K562 (cell line): ENCODE results near the gene DDR1. TPM values are rescaled to one million over a fixed set of nuclear protein-coding genes. Genes with fewer than 3 reads are reported as not detected.

Experiments
- ATAC-seq: fragments of 200-7000 bp; cut with Tn5 transposase; 3 replicates; pipeline ENCODE4 v1.9.1; 2020; ENCODE audit warnings: moderate library complexity
- BruUV-seq: library from RNA; stranded (reverse); fragments of 400-500 nt; replicated peaks from 2 replicates; lab custom pipeline; 2021; lab: Mats Ljungman, UMichigan
- CTCF ChIA-PET: fragments of 300-600 bp; formaldehyde crosslinking; extraction: SDS; loops from one replicate; lab custom pipeline; 2021; ENCODE audit warnings: low intra/inter-chr PET ratio; lab: Yijun Ruan, JAX
- POLR2A ChIA-PET: fragments of 300-600, 350-650 bp; sonication (Branson Sonifier 250); formaldehyde crosslinking; extraction: SDS; loops from one replicate; lab custom pipeline; 2021; ENCODE audit warnings: antibody characterized with exemption, inconsistent platforms; lab: Yijun Ruan, JAX
- DNase-seq, 4 experiments: peaks; one replicate each; pipeline versions ENCODE4 v3.0.0 to v3.0.0-alpha.2; 2011 to 2018; ENCODE audit warnings: low spot score in 3 of 4, mixed read lengths in 3 of 4; ENCODE audit errors: extremely low read depth in 1 of 4
- FAIRE-seq: peaks from 2 replicates; lab custom pipeline; 2011; peaks lifted over from hg19 to GRCh38; lab: Jason Lieb, UNC
- H2AFZ ChIP-seq: 2 replicates; pipeline ENCODE4 v1.6.0; 2011; ENCODE audit warnings: low read depth, low read length, control low read depth, inconsistent platforms
- H3K27ac ChIP-seq: fragments of 200-600 bp; 3 replicates; pipeline ENCODE4 v1.8.0; 2011; ENCODE audit warnings: low read depth, mild to moderate bottlenecking, control low read depth, inconsistent platforms, low read length, moderate library complexity, mixed read lengths; ENCODE audit errors: extremely low read depth
- H3K27me3 ChIP-seq, 2 experiments: fragments of 300-600 bp in 1 of 2; 2 replicates in 1 of 2; 3 replicates in 1 of 2; pipeline versions ENCODE4 v1.6.0 to v1.8.0; 2011; ENCODE audit warnings: inconsistent platforms in 2 of 2, low read length in 2 of 2, mild to moderate bottlenecking in 1 of 2, mixed read lengths in 1 of 2, moderate library complexity in 1 of 2; ENCODE audit not compliant: control insufficient read depth in 2 of 2, insufficient read depth in 2 of 2
- H3K36me3 ChIP-seq: fragments of 300-600 bp; 3 replicates; pipeline ENCODE4 v1.8.0; 2011; ENCODE audit warnings: mild to moderate bottlenecking, low read length, inconsistent platforms; ENCODE audit not compliant: control insufficient read depth, insufficient read depth
- H3K4me1 ChIP-seq, 2 experiments: fragments of 200-600 bp in 1 of 2; replicated peaks in 1 of 2; 2 replicates in 1 of 2; 3 replicates in 1 of 2; pipeline versions ENCODE4 v1.5.1 to v1.8.0; 2011; ENCODE audit warnings: inconsistent platforms in 2 of 2, low read length in 2 of 2, mild to moderate bottlenecking in 1 of 2, mixed read lengths in 1 of 2, moderate library complexity in 1 of 2; ENCODE audit not compliant: control insufficient read depth in 2 of 2, insufficient read depth in 2 of 2
- H3K4me2 ChIP-seq: 2 replicates; pipeline ENCODE4 v1.6.1; 2011; ENCODE audit warnings: low read length, control low read depth, inconsistent platforms, mixed read lengths; ENCODE audit not compliant: insufficient read depth
- H3K4me3 ChIP-seq: fragments of 200-600 bp; sonication (generic), shearing (Covaris generic); 2 replicates; pipeline ENCODE4 v1.5.1; 2016; ENCODE audit warnings: control low read depth, inconsistent platforms
- H3K79me2 ChIP-seq: fragments of 200-600 bp; 3 replicates; pipeline ENCODE4 v1.8.0; 2011; ENCODE audit warnings: low read length, inconsistent platforms; ENCODE audit not compliant: control insufficient read depth, insufficient read depth
- H3K9ac ChIP-seq, 2 experiments: 2 replicates each; pipeline versions ENCODE4 v1.6.0 to v1.6.1; 2011; ENCODE audit warnings: low read depth in 2 of 2, low read length in 2 of 2, control low read depth in 1 of 2, inconsistent platforms in 1 of 2, mild to moderate bottlenecking in 1 of 2, mixed read lengths in 1 of 2; ENCODE audit not compliant: insufficient read depth in 1 of 2
- H3K9me1 ChIP-seq: one replicate; pipeline ENCODE4 v1.6.0; 2011; ENCODE audit warnings: inconsistent platforms, mild to moderate bottlenecking, low read length, moderate library complexity; ENCODE audit not compliant: control insufficient read depth, insufficient read depth
- H3K9me3 ChIP-seq: replicated peaks from 2 replicates; pipeline ENCODE4 v1.5.1; 2011; ENCODE audit warnings: low read depth, low read length, inconsistent platforms; ENCODE audit not compliant: control insufficient read depth, insufficient read depth
- H4K20me1 ChIP-seq: replicated peaks from 2 replicates; pipeline ENCODE4 v1.6.1; 2011; ENCODE audit warnings: low read length, inconsistent platforms, mixed read lengths; ENCODE audit not compliant: control insufficient read depth, insufficient read depth
- GTF2F1 ChIP-seq: IDR thresholded peaks from 2 replicates; pipeline ENCODE4 v1.6.1; 2011; ENCODE audit warnings: low read depth, low read length, improper control_type of control experiment
- NKRF ChIP-seq: fragments of 450-650 bp; IDR thresholded peaks from 2 replicates; pipeline ENCODE4 v1.6.1; 2016; ENCODE audit warnings: borderline replicate concordance
- OTX1 ChIP-seq: fragments of 450-650 bp; formaldehyde crosslinking; IDR thresholded peaks from 2 replicates; pipeline ENCODE4 v1.4.0; 2022; ENCODE audit warnings: mild to moderate bottlenecking
- RBBP5 ChIP-seq: fragments of 200-600 bp; sonication (generic); IDR thresholded peaks from 2 replicates; pipeline ENCODE4 v1.6.1; 2012; ENCODE audit warnings: borderline replicate concordance, mild to moderate bottlenecking, low read length, control low read depth, inconsistent platforms; ENCODE audit not compliant: insufficient read depth, poor library complexity, severe bottlenecking
- RREB1 ChIP-seq: fragments of 250-450 bp; sonication (Bioruptor Pico); IDR thresholded peaks from 2 replicates; pipeline ENCODE4 v1.4.0; 2020
- ZNF140 ChIP-seq: fragments of 250-450 bp; sonication (Bioruptor Pico); IDR thresholded peaks from 2 replicates; pipeline ENCODE4 v1.8.0; 2021; ENCODE audit warnings: moderate library complexity, mild to moderate bottlenecking, inconsistent platforms
- ZNF518B ChIP-seq: fragments of 250-450 bp; sonication (Bioruptor Pico); IDR thresholded peaks from 2 replicates; pipeline ENCODE4 v1.5.0; 2021; ENCODE audit warnings: mild to moderate bottlenecking, moderate library complexity
- ZNF655 ChIP-seq: fragments of 250-450 bp; sonication (Bioruptor Pico); IDR thresholded peaks from 2 replicates; pipeline ENCODE4 v1.5.0; 2021
- WGBS: fragments of 100-300 bp; shearing (Covaris generic); methylation state at CpG from one replicate; pipeline ENCODE4 v1.1.6; 2016; ENCODE audit warnings: low coverage, mixed read lengths; ENCODE audit not compliant: insufficient coverage; ENCODE audit errors: missing lambda C conversion rate; 5-methylcytosine and 5-hydroxymethylcytosine counted together
- in situ Hi-C: fragments of 300-500 bp; cut with MboI; formaldehyde crosslinking; loops from 4 replicates; pipeline ENCODE4 v1.15.0; 2018; ENCODE audit warnings: inconsistent platforms, mixed read lengths
- intact Hi-C: fragments of 100-400 bp; cut with micrococcal nuclease; formaldehyde crosslinking; loops from 2 replicates; pipeline ENCODE4 v1.14.2; 2022
- polyA plus RNA-seq, 8 experiments: library from polyadenylated mRNA; depleted of rRNA in 4 of 8; stranded (reverse) in 5 of 8; unstranded in 3 of 8; fragments of >200 nt; fragmentation: Nextera tagmentation in 2 of 8; fragmentation: Illumina TruSeq in 1 of 8; extraction: Ambion mirVana in 2 of 8; extraction: Trizol in 1 of 8; gene quantifications; 2 replicates each; pipeline versions ENCODE4 v1.2.1 to v1.2.3, GENCODE V29; 2011 to 2014; ENCODE audit warnings: inconsistent platforms in 1 of 8, missing spikeins in 1 of 8
- total RNA-seq, 7 experiments: library from RNA; depleted of rRNA in 6 of 7; stranded (reverse); fragments of >200 nt in 6 of 7; fragmentation: Illumina TruSeq in 2 of 7; extraction: Trizol in 2 of 7; gene quantifications; 2 replicates each; pipeline versions ENCODE4 v1.2.1 to v1.2.3, GENCODE V29; 2011 to 2021; ENCODE audit warnings: low replicate concordance in 1 of 7

Gene DDR1
- total and polyA plus RNA-seq, 9 of the 15 experiments (the other 6 are each of a cell fraction or from before 2014, with no cell fraction given), result 1.4 to 44.6 (median 12.2) TPM

- TF ChIP-seq NKRF, result no peak
- no peak for TF ChIP-seq ZNF140 (CRISPR knock-in tag)
- TF ChIP-seq OTX1 (CRISPR knock-in tag), result no peak
- TF ChIP-seq ZNF655 (CRISPR knock-in tag), result no peak
- no peak for TF ChIP-seq ZNF518B
- no peak for TF ChIP-seq RREB1
- TF ChIP-seq RBBP5, result no peak
- no peak for TF ChIP-seq GTF2F1
- TF ChIP-seq, all 486 proteins: peak for 0
- ChIA-PET POLR2A (interaction anchor here (1.1 to 2.5 kb wide), 5 partner anchors 10 to 20 kb away, joined by 4 to 10 read pairs (median 5); no protein-coding TSS in a partner anchor), CTCF (no interaction called here)
- peaks cover 83% of the 10 kb centered on the region for H3K36me3 ChIP-seq
- BruUV-seq, result no TSS peak
- in situ Hi-C loops, result no loop called here
- H3K27ac ChIP-seq, result no peak overlapping the region
- H2AFZ ChIP-seq, result no peak overlapping the region
- H4K20me1 ChIP-seq, result no peaks in the 10 kb centered on the region; the same call in 1 of the 2 replicates
- H3K9me3 ChIP-seq, result no peaks in the 10 kb centered on the region
- H3K4me2 ChIP-seq, result no peak overlapping the region
- 55% methylated on average over 4 of the region's 10 CpGs for WGBS
- no peaks in the 10 kb centered on the region for H3K9me1 ChIP-seq
- ATAC-seq (no peak), DNase-seq (no peak), FAIRE-seq (no peak)
- H3K4me1 ChIP-seq, result peaks cover 0 to 17% of the 10 kb centered on the region in 2 experiments; a peak in 1 of 5 replicates
- no peak overlapping the region for H3K4me3 ChIP-seq
- H3K79me2 ChIP-seq, result no peaks in the 10 kb centered on the region
- no peak overlapping the region; a peak in 1 of 4 replicates for H3K9ac ChIP-seq
- intact Hi-C loops, result no loop called here
- H3K27me3 ChIP-seq, result no peaks in the 10 kb centered on the region
Measured at GRCh38 chr6:30895343-30895742, 11.0 kb downstream of the DDR1 start.
